ENCODE measurements around the gene ZNF444. TPM values are rescaled to one million over a fixed set of nuclear protein-coding genes. Genes with fewer than 3 reads are reported as not detected.
"Not testable (repeated sequence)": the region's sequence is repeated elsewhere in the genome, so short reads cannot be mapped to it uniquely, and the experiment has no call there.

Gene ZNF444
- total RNA-seq, 1 donor from 2014 or later = 94.9 TPM

GRCh38 chr19:56097306-56097705 is 43.8 kb upstream of the ZNF444 start:
- DNase-seq (ENCODE audit: low spot score in 2 of 2) = no peak

GRCh38 chr19:56097776-56098175 is 43.3 kb upstream of the ZNF444 start:
- Histone ChIP-seq H3K27me3 (no peaks in the 10 kb centered on the region), H3K4me1 (no peaks in the 10 kb centered on the region), H3K36me3 (peaks cover 37 to 46% of the 10 kb centered on the region in 2 donors), H3K27ac (no peak overlapping the region), H3K4me3 (no peak overlapping the region), H3K9me3 (no peaks in the 10 kb centered on the region)
- no peak for DNase-seq (ENCODE audit: low spot score in 2 of 2)
- intact Hi-C loops (cut with DNase I) = no loop called here
- TF ChIP-seq CTCF (IDR thresholded peaks at IDR 0.05) = no peak

More at GRCh38 chr19:56097306-56097705, 43.8 kb upstream of the ZNF444 start:
- H3K4me3 ChIP-seq = no peak overlapping the region
- peaks cover 35 to 41% of the 10 kb centered on the region in 2 donors for H3K36me3 ChIP-seq
- H3K9me3 ChIP-seq = no peaks in the 10 kb centered on the region
- no peak overlapping the region for H3K27ac ChIP-seq
- TF ChIP-seq CTCF (IDR thresholded peaks at IDR 0.05) = no peak
- intact Hi-C loops (cut with DNase I) = no loop called here
- H3K27me3 ChIP-seq = no peaks in the 10 kb centered on the region
- H3K4me1 ChIP-seq = no peaks in the 10 kb centered on the region

- H3K4me3 ChIP-seq; DNase-seq (ENCODE audit: low spot score in 2 of 2); H3K4me1 ChIP-seq; H3K27ac ChIP-seq; intact Hi-C loops (cut with DNase I); H3K9me3 ChIP-seq; H3K27me3 ChIP-seq: not testable (repeated sequence)
- peaks cover 33 to 48% of the 10 kb centered on the region in 2 donors for H3K36me3 ChIP-seq
Observed at GRCh38 chr19:56098237-56098636, 42.9 kb upstream of the ZNF444 start.

GRCh38 chr19:56098731-56099568 is 42.1 kb upstream of the ZNF444 start:
- Histone ChIP-seq H3K9me3 (no peaks in the 10 kb centered on the region), H3K27ac (no peak overlapping the region), H3K4me3 (no peak overlapping the region), H3K27me3 (no peaks in the 10 kb centered on the region), H3K36me3 (peaks cover 29 to 45% of the 10 kb centered on the region in 2 donors), H3K4me1 (no peaks in the 10 kb centered on the region)
- DNase-seq (ENCODE audit: low spot score in 2 of 2) = no peak
- intact Hi-C loops (cut with DNase I) = no loop called here
- TF ChIP-seq CTCF (IDR thresholded peaks at IDR 0.05) = no peak

GRCh38 chr19:56099638-56100539 is 41.2 kb upstream of the ZNF444 start:
- H3K4me1 ChIP-seq = no peaks in the 10 kb centered on the region
- no peak overlapping the region for H3K27ac ChIP-seq
- H3K27me3 ChIP-seq = no peaks in the 10 kb centered on the region
- no peak for DNase-seq (ENCODE audit: low spot score in 2 of 2)
- no peaks in the 10 kb centered on the region for H3K9me3 ChIP-seq
- no peak overlapping the region for H3K4me3 ChIP-seq
- intact Hi-C loops (cut with DNase I) = no loop called here
- no peak for TF ChIP-seq CTCF (IDR thresholded peaks at IDR 0.05)
- H3K36me3 ChIP-seq = peaks cover 29 to 45% of the 10 kb centered on the region in 2 donors

GRCh38 chr19:56101095-56101494 is 40.0 kb upstream of the ZNF444 start:
- no peak overlapping the region for H3K27ac ChIP-seq
- TF ChIP-seq CTCF (IDR thresholded peaks at IDR 0.05) = no peak
- H3K4me3 ChIP-seq = no peak overlapping the region
- intact Hi-C loops (cut with DNase I) = no loop called here
- no peaks in the 10 kb centered on the region for H3K27me3 ChIP-seq
- peaks cover 29 to 45% of the 10 kb centered on the region in 2 donors for H3K36me3 ChIP-seq
- no peak for DNase-seq (ENCODE audit: low spot score in 2 of 2)
- peaks cover 0 to 7% of the 10 kb centered on the region in 2 donors for H3K4me1 ChIP-seq
- no peaks in the 10 kb centered on the region for H3K9me3 ChIP-seq

Data from ascending aorta (tissue), 2 donors.